IPS-15b (cell line): ENCODE data around the gene CD63.

Source experiments
- H3K27me3 ChIP-seq: one replicate; pipeline ENCODE4 v1.6.1; 2013; ENCODE audit warnings: low read length; ENCODE audit not compliant: control insufficient read depth, insufficient read depth
- H3K36me3 ChIP-seq: one replicate; pipeline ENCODE4 v1.6.1; 2013; ENCODE audit warnings: low read length; ENCODE audit not compliant: control insufficient read depth, insufficient read depth
- H3K4me1 ChIP-seq: one replicate; pipeline ENCODE4 v1.6.1; 2013; ENCODE audit warnings: mild to moderate bottlenecking, low read length; ENCODE audit not compliant: control insufficient read depth, insufficient read depth
- H3K4me3 ChIP-seq: one replicate; pipeline ENCODE4 v1.5.1; 2013; ENCODE audit warnings: low read depth, low read length
- H3K9ac ChIP-seq: one replicate; pipeline ENCODE4 v1.6.1; 2013; ENCODE audit warnings: low read depth, mild to moderate bottlenecking, low read length
- H3K9me3 ChIP-seq: one replicate; pipeline ENCODE4 v1.6.1; 2013; ENCODE audit warnings: mild to moderate bottlenecking, low read length; ENCODE audit not compliant: control insufficient read depth, insufficient read depth

Gene CD63

GRCh38 chr12:55707219-55707671 lies 21.6 kb downstream of the CD63 start:
- Histone ChIP-seq H3K27me3 (peaks cover 11% of the 10 kb centered on the region), H3K9me3 (no peaks in the 10 kb centered on the region), H3K4me3 (peak overlapping the region; percentile 95), H3K4me1 (peaks cover 17% of the 10 kb centered on the region), H3K9ac (peak overlapping the region; percentile 73), H3K36me3 (no peaks in the 10 kb centered on the region)

DNA sequence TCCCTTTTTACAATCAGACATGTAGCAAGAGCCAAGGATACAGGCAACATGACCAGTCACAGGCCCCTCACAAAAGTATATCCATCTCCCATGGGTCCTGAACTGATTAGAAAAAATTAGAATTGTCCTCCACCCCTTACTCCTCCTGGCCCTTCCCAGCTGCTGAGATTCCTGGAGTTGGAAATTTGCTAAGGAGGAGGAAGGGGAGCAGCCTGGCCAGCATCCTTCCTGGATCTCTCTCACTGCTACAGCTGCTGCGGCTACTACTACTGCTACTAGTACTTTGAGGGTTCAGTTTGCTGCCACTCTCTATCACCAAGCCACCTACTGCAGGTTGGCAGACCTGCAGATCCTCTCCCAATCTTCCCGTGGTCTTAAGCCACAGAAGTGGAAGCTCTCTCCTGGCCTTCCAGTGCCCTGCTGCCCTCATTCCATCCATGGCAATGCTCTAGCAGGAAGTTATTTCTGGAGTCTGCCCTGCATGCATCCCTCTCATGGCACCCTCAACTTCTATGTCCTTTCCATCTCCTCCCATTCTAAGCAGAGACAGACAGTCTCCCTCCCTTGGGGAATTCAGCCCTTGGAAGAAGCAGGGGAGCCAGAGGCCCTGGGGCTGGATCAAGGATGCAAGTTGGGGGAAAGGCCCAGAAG lies 22.1 kb downstream of the CD63 start:
- Histone ChIP-seq H3K4me3 (peak overlapping the region; percentile 95), H3K9me3 (no peaks in the 10 kb centered on the region), H3K9ac (peak overlapping the region; percentile 73), H3K27me3 (peaks cover 5% of the 10 kb centered on the region), H3K4me1 (peaks cover 17% of the 10 kb centered on the region), H3K36me3 (no peaks in the 10 kb centered on the region)

- Histone ChIP-seq H3K4me1 (peaks cover 17% of the 10 kb centered on the region), H3K9me3 (no peaks in the 10 kb centered on the region), H3K27me3 (peaks cover 5% of the 10 kb centered on the region), H3K4me3 (peak overlapping the region; percentile 95), H3K36me3 (no peaks in the 10 kb centered on the region), H3K9ac (no peak overlapping the region)
Measured at GRCh38 chr12:55705782-55706402, 22.9 kb downstream of the CD63 start.

DNA sequence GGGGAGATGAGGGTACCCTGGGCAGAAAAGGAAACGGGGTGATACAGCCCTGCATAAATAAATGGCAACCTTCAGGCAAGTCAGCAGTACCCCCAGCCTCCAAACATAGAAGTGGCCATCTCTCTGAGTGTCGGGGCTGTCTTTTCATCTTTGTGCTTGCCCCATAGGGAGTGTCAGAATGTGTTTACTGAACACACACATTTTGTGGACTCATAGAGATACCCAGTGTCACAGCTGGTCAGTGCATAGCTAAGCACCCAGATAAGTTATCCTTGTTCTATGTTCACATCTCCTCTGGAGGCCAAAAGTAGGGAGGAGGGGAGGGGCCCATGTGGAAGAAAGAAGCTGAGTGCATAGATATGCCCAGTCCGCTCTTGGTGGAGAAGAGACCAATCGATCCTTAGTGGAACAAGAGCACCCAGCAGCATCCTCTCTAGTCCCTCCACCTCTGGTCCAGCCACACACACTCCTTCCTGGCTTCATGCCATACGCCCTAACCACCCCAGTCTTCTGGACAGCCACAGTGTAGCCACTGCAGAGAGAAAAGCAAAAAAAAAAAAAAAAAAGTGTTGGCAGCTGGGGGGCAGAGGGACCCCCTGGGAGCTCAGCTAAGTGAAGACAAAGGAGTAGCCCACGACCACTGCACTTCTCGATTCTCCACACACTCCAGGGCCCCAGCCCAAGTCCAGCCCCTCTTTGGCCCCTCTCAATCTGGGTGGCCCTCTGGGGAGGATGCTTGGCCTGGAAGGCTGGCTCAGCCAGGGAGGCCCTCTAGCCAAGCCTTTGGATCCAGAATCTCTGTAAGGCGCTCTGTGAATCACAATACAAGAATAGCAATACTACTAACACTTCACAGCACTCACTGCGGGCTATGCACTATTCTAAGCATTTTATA lies 23.7 kb downstream of the CD63 start:
- Histone ChIP-seq H3K27me3 (peaks cover 5% of the 10 kb centered on the region), H3K9ac (no peak overlapping the region), H3K4me3 (no peak overlapping the region), H3K9me3 (no peaks in the 10 kb centered on the region), H3K4me1 (peaks cover 17% of the 10 kb centered on the region), H3K36me3 (peaks cover 2% of the 10 kb centered on the region)

GRCh38 chr12:55703901-55704761 lies 24.7 kb downstream of the CD63 start:
- H3K27me3 ChIP-seq = peaks cover 5% of the 10 kb centered on the region
- no peak overlapping the region for H3K9ac ChIP-seq
- no peak overlapping the region for H3K4me3 ChIP-seq
- H3K4me1 ChIP-seq = peaks cover 14% of the 10 kb centered on the region
- H3K36me3 ChIP-seq = peaks cover 2% of the 10 kb centered on the region
- H3K9me3 ChIP-seq = no peaks in the 10 kb centered on the region

DNA sequence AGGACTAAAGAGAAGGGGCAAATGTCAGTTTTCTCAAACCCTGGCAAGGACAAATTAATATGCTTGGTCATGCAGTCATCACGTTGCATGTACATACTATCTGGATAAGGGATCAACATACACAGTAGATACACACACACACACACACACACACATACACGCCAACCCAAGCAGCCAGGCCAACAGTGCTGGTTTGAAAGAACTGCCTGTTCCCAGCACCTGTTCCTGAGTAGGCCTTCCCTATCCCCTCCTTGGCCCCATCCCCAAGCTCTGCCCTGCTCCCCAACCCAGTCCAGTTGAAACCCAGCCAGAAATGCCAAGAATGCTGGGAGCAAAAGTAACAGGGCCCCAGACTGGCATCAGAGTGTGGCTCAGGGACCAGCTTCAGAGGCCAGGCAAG lies 25.5 kb downstream of the CD63 start:
- Histone ChIP-seq H3K9ac (no peak overlapping the region), H3K4me3 (no peak overlapping the region), H3K27me3 (peaks cover 5% of the 10 kb centered on the region), H3K36me3 (peaks cover 2% of the 10 kb centered on the region), H3K4me1 (peaks cover 7% of the 10 kb centered on the region), H3K9me3 (no peaks in the 10 kb centered on the region)

GRCh38 chr12:55702861-55703260 lies 25.9 kb downstream of the CD63 start:
- peaks cover 5% of the 10 kb centered on the region for H3K27me3 ChIP-seq
- no peaks in the 10 kb centered on the region for H3K9me3 ChIP-seq
- peaks cover 2% of the 10 kb centered on the region for H3K36me3 ChIP-seq
- H3K4me3 ChIP-seq = no peak overlapping the region
- peaks cover 7% of the 10 kb centered on the region for H3K4me1 ChIP-seq
- H3K9ac ChIP-seq = no peak overlapping the region

DNA sequence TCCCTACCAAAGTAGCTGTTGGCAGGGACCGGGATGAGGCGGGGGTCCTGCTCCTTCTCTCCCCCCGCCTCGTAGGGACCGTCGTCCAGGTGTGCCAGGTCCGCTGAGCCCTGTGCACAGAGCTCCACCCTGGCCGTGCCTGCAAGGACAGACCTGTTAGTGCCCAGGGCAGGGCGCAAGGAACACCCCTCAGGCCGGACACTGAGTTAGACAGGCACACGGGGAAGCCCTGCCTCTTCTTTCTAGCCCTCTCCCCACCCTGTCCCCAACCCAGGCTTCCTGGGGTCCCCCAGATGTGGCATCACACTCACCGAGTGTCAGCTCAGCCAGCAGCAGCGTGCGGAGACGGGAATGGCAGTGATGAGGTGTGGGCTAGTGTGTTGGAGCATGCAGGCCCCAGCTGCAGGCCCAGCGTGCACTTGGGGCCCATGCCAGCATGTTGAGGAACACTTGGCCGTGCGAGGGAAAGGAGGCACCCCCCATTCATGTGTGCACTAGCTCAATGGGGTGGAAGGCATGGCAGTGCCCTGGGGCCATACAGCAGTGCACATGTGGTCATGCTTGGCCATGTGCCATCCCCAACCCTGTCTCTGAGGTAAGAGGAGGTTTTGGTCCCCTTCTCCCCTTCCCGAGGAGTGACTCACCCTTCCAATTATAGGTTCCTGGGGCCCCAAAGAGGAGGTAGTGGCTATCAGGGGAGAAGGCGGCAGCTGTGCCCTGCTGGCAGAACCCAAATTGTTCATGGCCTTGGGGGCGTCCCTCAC lies 28.4 kb downstream of the CD63 start:
- Histone ChIP-seq H3K4me3 (no peak overlapping the region), H3K36me3 (peaks cover 12% of the 10 kb centered on the region), H3K27me3 (no peaks in the 10 kb centered on the region), H3K9ac (no peak overlapping the region), H3K4me1 (peaks cover 1% of the 10 kb centered on the region), H3K9me3 (no peaks in the 10 kb centered on the region)

- Histone ChIP-seq H3K9me3 (no peaks in the 10 kb centered on the region), H3K4me3 (no peak overlapping the region), H3K4me1 (no peaks in the 10 kb centered on the region), H3K36me3 (peaks cover 14% of the 10 kb centered on the region), H3K27me3 (no peaks in the 10 kb centered on the region), H3K9ac (no peak overlapping the region)
Measured at GRCh38 chr12:55699471-55700055, 29.2 kb downstream of the CD63 start.

DNA sequence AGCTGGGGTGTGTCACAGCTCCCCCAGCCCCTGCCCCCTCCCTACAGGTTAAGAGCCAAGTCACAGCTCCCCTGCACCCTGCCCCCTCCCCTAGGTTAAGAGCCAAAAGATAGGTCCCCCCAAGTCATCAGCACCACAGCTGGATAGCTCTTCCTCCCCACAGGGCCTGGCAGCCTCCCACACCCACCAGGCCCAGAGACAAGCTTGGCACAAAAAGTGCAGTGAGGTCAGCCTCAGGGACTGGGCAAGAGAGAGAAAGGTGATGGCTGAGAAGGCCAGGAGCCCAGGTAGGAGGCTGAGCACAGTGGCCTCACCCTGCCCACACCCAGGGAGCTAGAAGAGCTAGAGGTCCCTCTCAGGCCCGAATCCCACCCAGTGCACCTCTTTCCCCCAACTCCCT lies 29.8 kb downstream of the CD63 start:
- H3K4me3 ChIP-seq = no peak overlapping the region
- H3K27me3 ChIP-seq = no peaks in the 10 kb centered on the region
- no peak overlapping the region for H3K9ac ChIP-seq
- no peaks in the 10 kb centered on the region for H3K9me3 ChIP-seq
- H3K36me3 ChIP-seq = peaks cover 18% of the 10 kb centered on the region
- no peaks in the 10 kb centered on the region for H3K4me1 ChIP-seq
